HepG2 (cell line): ENCODE data around the gene PYGO2. TPM values are rescaled to one million over a fixed set of nuclear protein-coding genes. Genes with fewer than 3 reads are reported as not detected.

Experiments
- ARNT ChIP-seq: fragments of 450-650 bp; IDR thresholded peaks from 2 replicates; pipeline ENCODE4 v1.6.1; 2017
- DBP ChIP-seq: sonication (generic); formaldehyde crosslinking; IDR thresholded peaks from 2 replicates; pipeline ENCODE4 v1.4.0; 2020; ENCODE audit warnings: missing genetic modification reagents; ENCODE audit errors: not compliant biosample characterization
- EEA1 ChIP-seq: sonication (generic); formaldehyde crosslinking; IDR thresholded peaks from 2 replicates; pipeline ENCODE4 v1.5.1; 2020; ENCODE audit warnings: mild to moderate bottlenecking, missing genetic modification reagents, borderline replicate concordance
- MED13 ChIP-seq: sonication (generic); formaldehyde crosslinking; IDR thresholded peaks from 2 replicates; pipeline ENCODE4 v1.5.0; 2020; ENCODE audit warnings: missing genetic modification reagents
- MTERF4 ChIP-seq: sonication (generic); formaldehyde crosslinking; IDR thresholded peaks from 2 replicates; pipeline ENCODE4 v1.8.0; 2023; ENCODE audit warnings: mild to moderate bottlenecking, missing genetic modification reagents
- RBM39 ChIP-seq: fragments of 200-400 bp; formaldehyde crosslinking; IDR thresholded peaks from one replicate; pipeline ENCODE4 v1.6.1; 2018; ENCODE audit warnings: antibody characterized with exemption, mild to moderate bottlenecking, low read depth, low read length; ENCODE audit not compliant: poor library complexity, severe bottlenecking
- RERE ChIP-seq: IDR thresholded peaks from 2 replicates; pipeline ENCODE4 v1.6.1; 2016; ENCODE audit warnings: low read depth, missing genetic modification reagents, missing compliant biosample characterization
- SAFB2 ChIP-seq: sonication (generic); formaldehyde crosslinking; IDR thresholded peaks from 2 replicates; pipeline ENCODE4 v1.5.1; 2020; ENCODE audit warnings: missing genetic modification reagents, low read depth, mild to moderate bottlenecking, borderline replicate concordance
- SOX13 ChIP-seq, 3 experiments: fragments of 450-650 bp in 1 of 3; sonication (generic) in 1 of 3; formaldehyde crosslinking in 1 of 3; IDR thresholded peaks in 2 of 3; conservative IDR thresholded peaks in 1 of 3; 2 replicates each; pipeline versions ENCODE4 v1.5.0 to v1.6.1; 2016 to 2020; ENCODE audit warnings: antibody characterized with exemption in 1 of 3, mild to moderate bottlenecking in 1 of 3, missing compliant biosample characterization in 1 of 3, missing genetic modification reagents in 1 of 3, moderate library complexity in 1 of 3
- TFE3 ChIP-seq: IDR thresholded peaks from 2 replicates; pipeline ENCODE4 v1.6.1; 2016
- THAP11 ChIP-seq: IDR thresholded peaks from 2 replicates; pipeline ENCODE4 v1.6.1; 2016; ENCODE audit warnings: missing biosample characterization, missing genetic modification reagents
- THYN1 ChIP-seq: sonication (generic); formaldehyde crosslinking; IDR thresholded peaks from 2 replicates; pipeline ENCODE4 v1.8.1; 2023; ENCODE audit warnings: low read depth, mild to moderate bottlenecking, moderate library complexity, missing genetic modification reagents, borderline replicate concordance
- YY1 ChIP-seq: IDR thresholded peaks from 2 replicates; pipeline ENCODE4 v1.6.1; 2011; ENCODE audit warnings: low read length, low read depth, moderate library complexity, mild to moderate bottlenecking; ENCODE audit not compliant: insufficient read depth, insufficient replicate concordance
- ZFP37 ChIP-seq: sonication (generic); formaldehyde crosslinking; IDR thresholded peaks from 2 replicates; pipeline ENCODE4 v1.4.0; 2020; ENCODE audit warnings: missing genetic modification reagents, borderline replicate concordance
- ZNF180 ChIP-seq: sonication (generic); formaldehyde crosslinking; IDR thresholded peaks from 2 replicates; pipeline ENCODE4 v1.4.0; 2020; ENCODE audit warnings: low read depth, missing genetic modification reagents, borderline replicate concordance
- ZNF484 ChIP-seq: sonication (generic); formaldehyde crosslinking; IDR thresholded peaks from 2 replicates; pipeline ENCODE4 v1.5.1; 2020; ENCODE audit warnings: mild to moderate bottlenecking, low read depth, missing genetic modification reagents, borderline replicate concordance
- ZNF546 ChIP-seq: sonication (generic); formaldehyde crosslinking; conservative IDR thresholded peaks from 2 replicates; pipeline ENCODE4 v1.8.1; 2023; ENCODE audit warnings: mild to moderate bottlenecking, missing genetic modification reagents
- ZNF788 ChIP-seq: sonication (generic); formaldehyde crosslinking; IDR thresholded peaks from 2 replicates; pipeline ENCODE4 v1.5.0; 2020; ENCODE audit warnings: mild to moderate bottlenecking, missing genetic modification reagents, borderline replicate concordance
- polyA plus RNA-seq, 8 experiments: library from polyadenylated mRNA; depleted of rRNA in 3 of 8; stranded (reverse) in 7 of 8; unstranded in 1 of 8; fragments of >200 nt; fragmentation: Illumina TruSeq in 4 of 8; extraction: Trizol in 4 of 8; gene quantifications; 2 replicates each; pipeline versions ENCODE4 v1.2.1 to v1.2.3, GENCODE V29; 2011 to 2016; ENCODE audit warnings: low read depth in 4 of 8, missing spikeins in 1 of 8, mixed read lengths in 1 of 8; ENCODE audit not compliant: insufficient read depth in 1 of 8
- total RNA-seq, 5 experiments: library from RNA; depleted of rRNA; stranded (reverse); fragments of >200 nt; fragmentation: Illumina TruSeq; extraction: Trizol; gene quantifications; 2 replicates each; pipeline ENCODE4 v1.2.3, GENCODE V29; 2016; ENCODE audit warnings: low read depth in 1 of 5

PYGO2 gene
- total and polyA plus RNA-seq, 2 of the 13 experiments (the other 11 are each of a cell fraction or from before 2014, with no cell fraction given), result 20.3 to 21.8 TPM

- TF ChIP-seq ZFP37 (CRISPR knock-in tag), result peak; percentile 66; the same call in 1 of the 2 replicates
- no peak for TF ChIP-seq SOX13 (IDR thresholded peaks at IDR 0.05)
- peak in 1 of 2 experiments; percentile 72; a peak in 2 of 4 replicates for TF ChIP-seq SOX13 (CRISPR knock-in tag; conservative IDR thresholded peaks at IDR 0.05 in 1 of 2, IDR thresholded peaks at IDR 0.05 in 1 of 2)
- TF ChIP-seq EEA1 (CRISPR knock-in tag), result no peak
- no peak for TF ChIP-seq THYN1 (CRISPR knock-in tag)
- TF ChIP-seq ZNF546 (CRISPR knock-in tag), result no peak
- TF ChIP-seq ZNF180 (CRISPR knock-in tag), result no peak
- no peak for TF ChIP-seq DBP (CRISPR knock-in tag)
- TF ChIP-seq MTERF4, result no peak; the same call in 1 of the 2 replicates
- peak; percentile 71 for TF ChIP-seq THAP11 (CRISPR knock-in tag)
- no peak for TF ChIP-seq ZNF484 (CRISPR knock-in tag)
- TF ChIP-seq RBM39, result no peak
- TF ChIP-seq ZNF788 (CRISPR knock-in tag), result peak; percentile 50; the same call in 1 of the 2 replicates
- TF ChIP-seq TFE3 (CRISPR knock-in tag), result no peak; the same call in 1 of the 2 replicates
- no peak for TF ChIP-seq SAFB2
- peak; percentile 84 for TF ChIP-seq YY1
- TF ChIP-seq MED13, result 0 out of 2 replicates have a peak, but pooled peaks have one; percentile 65
- peak; percentile 46; the same call in 1 of the 2 replicates for TF ChIP-seq RERE (CRISPR knock-in tag)
- TF ChIP-seq ARNT, result no peak
Observed at GRCh38 chr1:154972517-154973343, 11.1 kb upstream of the PYGO2 start (continued).
